HG03460 (cell line): ENCODE results near the gene MLXIPL.
"Not testable (repeated sequence)": the region's sequence is repeated elsewhere in the genome, so short reads cannot be mapped to it uniquely, and the experiment has no call there.

Source experiments
- ATAC-seq: cut with Tn5 transposase; IDR thresholded peaks from one replicate; pipeline ENCODE4 v1.9.1; 2021; ENCODE audit not compliant: unreplicated experiment

MLXIPL gene

DNA sequence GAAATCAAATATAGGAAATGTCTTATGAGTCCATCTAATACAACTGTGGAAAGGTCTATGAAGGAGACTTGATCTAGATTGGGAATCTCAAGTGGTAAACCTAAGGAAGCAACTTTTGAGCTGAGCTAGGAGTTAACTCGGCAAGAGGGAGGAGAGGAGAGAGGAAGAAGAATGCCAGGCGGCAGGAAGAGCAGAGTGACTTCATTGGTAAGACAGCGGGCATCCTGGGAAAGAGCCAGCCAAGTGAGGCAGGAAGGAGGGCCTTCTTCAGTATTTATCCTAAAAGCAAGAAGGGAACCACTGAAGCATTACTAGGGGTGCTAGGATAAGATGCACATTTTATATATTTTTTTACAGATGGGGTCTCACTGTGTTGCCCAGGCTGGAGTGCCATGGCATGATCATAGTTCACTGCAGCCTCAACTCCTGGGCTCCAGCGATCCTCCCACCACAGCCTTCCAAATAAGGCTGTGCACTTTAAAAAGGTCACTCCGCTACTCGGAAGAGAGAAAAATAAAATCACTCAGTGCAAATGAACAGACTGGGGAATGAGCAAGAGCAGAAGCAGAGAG, 68.8 kb downstream of the MLXIPL start:
- no peak for ATAC-seq

- ATAC-seq, result not testable (repeated sequence)
Measured at GRCh38 chr7:73550093-73550492, 74.2 kb downstream of the MLXIPL start.

DNA sequence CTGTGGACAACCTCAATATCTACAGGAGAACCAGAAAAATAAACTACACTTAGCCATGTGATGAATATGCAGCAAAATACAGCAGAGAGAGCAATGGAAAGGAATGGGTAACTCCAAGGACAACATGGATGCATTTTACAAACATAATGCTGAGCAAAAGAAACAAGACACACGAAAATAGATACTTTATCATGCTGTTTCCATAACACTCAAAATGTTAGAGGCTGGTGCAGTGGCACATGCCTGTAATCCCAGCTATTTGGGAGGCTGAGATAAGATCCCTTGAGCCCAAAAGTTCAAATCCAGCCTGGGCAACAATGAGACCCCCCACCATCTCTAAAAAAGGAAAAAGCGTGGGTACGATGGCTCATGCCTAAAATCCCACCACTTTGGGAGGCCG, 75.1 kb downstream of the MLXIPL start:
- no peak for ATAC-seq

DNA sequence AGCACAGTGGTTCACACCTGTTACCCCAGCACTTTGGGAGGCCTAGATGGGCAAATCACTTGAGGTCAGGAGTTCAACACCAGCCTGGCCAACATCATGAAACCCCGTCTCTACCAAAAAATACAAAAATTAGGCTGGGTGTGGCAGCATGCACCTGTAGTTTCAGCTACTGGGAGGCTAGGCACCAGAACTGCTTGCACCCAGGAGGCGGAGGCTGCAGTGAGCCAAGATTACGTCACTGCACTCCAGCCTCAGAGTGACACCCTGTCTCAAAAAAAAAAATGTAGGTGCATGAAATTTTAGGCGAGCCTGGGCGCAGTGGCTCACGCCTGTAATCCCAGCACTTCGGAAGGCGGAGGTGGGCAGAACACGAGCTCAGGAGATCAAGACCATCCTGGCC, 76.5 kb downstream of the MLXIPL start:
- no peak for ATAC-seq

DNA sequence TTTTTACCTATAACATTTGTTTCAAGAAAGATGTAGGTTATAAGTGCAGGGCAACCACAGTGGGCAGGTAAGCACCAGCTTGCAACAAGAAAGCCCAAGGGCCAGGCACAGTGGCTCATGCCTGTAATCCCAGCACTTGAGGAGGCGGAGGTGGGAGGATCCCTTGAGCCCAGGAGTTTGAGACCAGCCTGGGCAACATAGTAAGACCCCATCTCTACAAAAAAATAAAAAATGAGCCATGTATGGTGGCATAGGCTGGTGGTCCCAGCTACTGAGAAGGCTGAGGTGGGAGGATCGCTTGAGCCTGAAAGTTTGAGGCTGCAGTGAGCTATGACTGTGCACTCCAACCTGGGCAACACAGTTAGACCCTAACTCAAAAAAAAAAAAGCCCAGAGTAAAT, 79.6 kb downstream of the MLXIPL start:
- ATAC-seq, result no peak
